Measurements from ENCODE around the gene PRR23C. TPM values are rescaled to one million over a fixed set of nuclear protein-coding genes. Genes with fewer than 3 reads are reported as not detected.

The PRR23C gene
- not detected for total RNA-seq

DNA sequence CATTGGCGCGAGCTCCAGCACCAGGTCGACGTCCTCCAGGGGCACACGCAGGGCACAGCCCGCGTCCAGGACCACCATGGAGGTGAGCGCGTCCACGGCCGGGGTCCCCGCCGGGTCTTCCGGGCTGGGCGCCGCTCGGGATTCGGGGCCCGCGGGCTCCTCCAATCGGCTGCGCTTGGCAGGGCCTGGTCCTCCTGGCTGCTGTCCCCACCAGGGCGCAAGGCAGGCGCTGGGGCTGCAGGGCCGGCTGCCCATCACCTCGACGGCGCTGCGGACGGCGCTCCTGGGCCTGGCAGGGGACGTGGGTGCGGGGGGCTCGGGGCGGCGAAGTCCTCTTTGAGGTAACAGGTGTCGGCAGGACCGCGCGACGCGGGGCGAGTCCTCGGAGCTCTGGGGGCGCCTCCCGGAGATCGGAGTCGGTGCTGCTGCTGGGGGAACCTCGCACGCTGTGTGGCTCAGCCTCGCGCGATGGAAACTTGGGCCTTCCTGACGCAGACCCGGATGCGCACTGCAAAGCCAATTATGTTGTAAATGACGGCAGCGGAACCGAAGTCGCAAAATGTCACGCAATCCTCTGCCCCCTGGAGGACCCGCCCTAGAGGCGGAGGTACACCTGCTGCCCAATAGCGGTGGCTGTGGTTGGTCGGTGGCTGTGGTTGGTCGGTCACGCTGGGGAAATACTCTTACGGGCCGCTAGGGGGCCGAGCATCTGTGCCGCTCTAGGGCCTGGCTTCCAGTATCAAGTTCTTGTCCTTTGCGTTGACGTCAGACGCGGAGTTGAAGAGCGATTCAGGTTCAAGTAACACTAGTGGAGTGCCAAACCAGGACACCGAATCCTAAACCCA, at the start of gene PRR23C:
Gene PRR23C, minus strand, starts transcription at position 527 of the 845 bp plus-strand sequence. Its CDS starts 272 bp downstream, at position 255.
- Mint-ChIP-seq H3K4me3 (no peak within 1 kb of the TSS), H3K27ac (no peak within 1 kb of the TSS)

DNA sequence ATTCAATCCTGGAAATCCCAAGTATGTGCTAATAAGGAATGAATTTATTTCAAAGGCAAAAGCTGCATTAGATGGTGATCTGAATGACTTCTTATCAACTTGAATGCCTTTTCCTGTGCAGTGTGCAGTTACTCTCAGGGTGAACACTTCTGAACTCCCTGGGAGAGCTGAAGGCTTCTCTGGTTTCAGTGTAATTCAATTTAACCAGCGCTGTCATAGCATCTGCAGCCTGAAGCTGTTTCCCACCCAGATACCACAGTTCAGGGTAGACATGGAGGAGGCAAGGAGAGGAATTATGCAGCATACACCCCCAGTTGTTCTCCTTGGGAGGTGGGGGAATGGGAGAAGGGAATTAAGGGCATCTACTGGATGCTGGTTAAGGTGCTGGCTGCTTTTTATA, 49.1 kb upstream of the PRR23C start:
- H3K36me3 Mint-ChIP-seq (ENCODE audit: insufficient read depth in 2 of 2), result no peaks in the 10 kb centered on the region
- peaks cover 12% of the 10 kb centered on the region for H3K27me3 Mint-ChIP-seq (ENCODE audit: low read depth)
- DNase-seq (no peak), ATAC-seq (replicated peaks in 1 of 2) (no peak)
- peaks cover 5% of the 10 kb centered on the region in 2 donors for H3K9me3 Mint-ChIP-seq
- H3K4me1 Mint-ChIP-seq (ENCODE audit: low read depth), result no peaks in the 10 kb centered on the region
- H3K4me3 Mint-ChIP-seq, result no peak overlapping the region
- H3K27ac Mint-ChIP-seq, result no peak overlapping the region

More for the DNA sequence above, at the start of gene PRR23C:
- H3K27me3 Mint-ChIP-seq (ENCODE audit: low read depth), result peaks cover 5% of the 10 kb centered on the region
- no peaks in the 10 kb centered on the region for H3K4me1 Mint-ChIP-seq (ENCODE audit: low read depth)
- peaks cover 2 to 7% of the 10 kb centered on the region in 2 donors for H3K9me3 Mint-ChIP-seq
- DNase-seq (no peak), ATAC-seq (replicated peaks in 1 of 2) (no peak)
- peaks cover 0 to 7% of the 10 kb centered on the region in 2 donors for H3K36me3 Mint-ChIP-seq (ENCODE audit: insufficient read depth in 2 of 2)

GRCh38 chr3:139088462-139089324, 44.0 kb upstream of the PRR23C start:
- Mint-ChIP-seq H3K27ac (no peak overlapping the region), H3K27me3 (ENCODE audit: low read depth) (peaks cover 20% of the 10 kb centered on the region), H3K4me3 (no peak overlapping the region), H3K36me3 (ENCODE audit: insufficient read depth in 2 of 2) (no peaks in the 10 kb centered on the region), H3K4me1 (ENCODE audit: low read depth) (no peaks in the 10 kb centered on the region), H3K9me3 (peaks cover 0 to 4% of the 10 kb centered on the region in 2 donors)
- no peak for DNase-seq
- no peak for ATAC-seq (replicated peaks in 1 of 2)

DNA sequence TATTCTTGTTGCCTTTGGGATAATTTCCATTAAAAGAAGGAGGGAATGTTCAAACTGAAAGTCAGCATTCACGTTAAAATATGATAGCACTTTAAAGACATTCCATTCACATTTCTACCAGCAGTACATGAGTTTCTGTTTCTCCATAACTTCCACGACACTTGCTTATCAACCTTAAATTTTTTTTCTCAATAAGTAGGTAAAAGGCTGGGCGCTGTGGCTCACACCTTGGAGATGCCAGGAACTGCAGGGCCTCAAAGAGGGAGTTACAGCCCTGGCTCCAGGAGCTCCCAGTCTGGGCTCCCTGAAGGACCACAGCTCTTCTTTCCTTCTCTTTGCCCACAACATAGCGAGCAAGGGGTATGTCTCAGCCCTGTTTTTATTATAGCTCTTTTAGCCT, 42.9 kb upstream of the PRR23C start:
- ATAC-seq (replicated peaks in 1 of 2) (no peak), DNase-seq (no peak)
- no peak overlapping the region for H3K4me3 Mint-ChIP-seq
- no peaks in the 10 kb centered on the region for H3K36me3 Mint-ChIP-seq (ENCODE audit: insufficient read depth in 2 of 2)
- peaks cover 0 to 2% of the 10 kb centered on the region in 2 donors for H3K9me3 Mint-ChIP-seq
- H3K27me3 Mint-ChIP-seq (ENCODE audit: low read depth), result peaks cover 23% of the 10 kb centered on the region
- H3K4me1 Mint-ChIP-seq (ENCODE audit: low read depth), result no peaks in the 10 kb centered on the region
- no peak overlapping the region for H3K27ac Mint-ChIP-seq

GRCh38 chr3:139084176-139084575, 39.5 kb upstream of the PRR23C start:
- no peak for DNase-seq
- H3K9me3 Mint-ChIP-seq, result no peaks in the 10 kb centered on the region
- no peaks in the 10 kb centered on the region for H3K4me1 Mint-ChIP-seq (ENCODE audit: low read depth)
- no peak overlapping the region for H3K27ac Mint-ChIP-seq
- ATAC-seq (replicated peaks in 1 of 2), result no peak
- H3K36me3 Mint-ChIP-seq (ENCODE audit: insufficient read depth in 2 of 2), result no peaks in the 10 kb centered on the region
- no peak overlapping the region for H3K4me3 Mint-ChIP-seq
- peaks cover 23% of the 10 kb centered on the region for H3K27me3 Mint-ChIP-seq (ENCODE audit: low read depth)

- Mint-ChIP-seq H3K36me3 (ENCODE audit: insufficient read depth in 2 of 2) (peaks cover 7 to 11% of the 10 kb centered on the region in 2 donors), H3K4me1 (ENCODE audit: low read depth) (no peaks in the 10 kb centered on the region), H3K4me3 (no peak overlapping the region), H3K27ac (peak overlapping the region; percentile 80), H3K27me3 (ENCODE audit: low read depth) (peaks cover 15% of the 10 kb centered on the region), H3K9me3 (peaks cover 10 to 14% of the 10 kb centered on the region in 2 donors)
- DNase-seq (no peak), ATAC-seq (replicated peaks in 1 of 2) (no peak)
These were observed 29.9 kb upstream of the PRR23C start for GRCh38 chr3:139074565-139075115.

DNA sequence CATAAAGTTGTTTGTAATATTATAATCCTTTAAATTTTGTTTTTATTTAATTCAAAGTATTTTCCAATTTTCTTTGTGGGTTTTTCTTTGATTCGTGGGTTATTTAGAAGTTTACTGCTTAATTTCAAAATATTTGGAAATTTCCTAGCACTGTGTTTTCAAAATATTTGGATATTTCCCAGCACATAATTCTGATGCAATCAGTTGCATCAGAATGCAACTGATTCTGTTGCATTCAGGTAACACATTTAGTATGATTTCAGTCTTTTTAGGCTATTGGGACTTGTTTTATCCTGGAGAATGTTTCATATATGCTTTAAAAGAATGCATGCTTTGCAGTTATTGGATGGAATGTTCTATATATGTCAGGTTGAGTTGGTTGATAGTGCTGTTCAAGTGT, 18.2 kb upstream of the PRR23C start:
- ATAC-seq (replicated peaks in 1 of 2), result no peak
- Mint-ChIP-seq H3K4me3 (no peak overlapping the region), H3K27ac (no peak overlapping the region), H3K27me3 (ENCODE audit: low read depth) (no peaks in the 10 kb centered on the region), H3K4me1 (ENCODE audit: low read depth) (no peaks in the 10 kb centered on the region), H3K36me3 (ENCODE audit: insufficient read depth in 2 of 2) (no peaks in the 10 kb centered on the region), H3K9me3 (no peaks in the 10 kb centered on the region)
- no peak for DNase-seq

DNA sequence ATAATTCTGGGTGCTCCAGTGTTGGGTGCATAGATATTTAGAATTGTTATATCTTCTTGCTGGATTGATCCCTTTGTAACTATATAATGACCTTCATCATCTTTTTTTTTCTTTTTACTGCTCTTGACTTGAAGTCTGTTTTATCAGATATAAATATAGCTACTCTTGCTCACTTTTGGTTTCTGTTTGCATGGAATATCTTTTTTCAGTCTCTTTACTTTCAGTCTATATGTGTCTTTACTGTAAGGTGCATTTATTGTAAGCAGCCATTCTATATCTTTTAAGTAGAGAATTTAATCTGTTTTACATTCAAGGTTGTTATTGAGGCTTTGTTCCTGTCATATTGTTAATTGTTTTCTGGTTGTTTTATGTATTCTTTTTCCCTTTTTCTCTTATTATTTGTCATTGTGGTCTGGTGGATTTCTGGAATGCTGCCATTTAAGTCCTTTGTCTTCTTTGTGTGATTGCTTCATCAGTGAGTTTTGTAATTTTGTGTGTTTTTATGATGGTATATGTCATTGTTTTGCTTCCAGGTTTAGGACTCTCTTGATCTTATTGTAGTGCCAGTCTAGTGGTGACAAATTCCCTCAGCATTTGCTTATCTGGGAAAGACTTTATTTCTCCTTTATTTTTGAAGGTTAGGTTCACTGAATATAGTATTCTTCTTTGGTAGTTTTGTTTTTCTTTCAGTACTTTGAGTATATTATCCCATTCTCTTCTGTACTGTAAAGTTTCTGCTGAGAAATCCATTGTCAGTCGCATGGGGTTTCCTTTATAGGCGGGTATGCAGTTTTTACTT, 8.3 kb upstream of the PRR23C start:
- ATAC-seq (replicated peaks in 1 of 2), result no peak
- DNase-seq, result no peak
- H3K4me3 Mint-ChIP-seq, result no peak overlapping the region
- peaks cover 15 to 17% of the 10 kb centered on the region in 2 donors for H3K9me3 Mint-ChIP-seq
- no peaks in the 10 kb centered on the region for H3K4me1 Mint-ChIP-seq (ENCODE audit: low read depth)
- H3K27ac Mint-ChIP-seq, result no peak overlapping the region
- no peaks in the 10 kb centered on the region for H3K27me3 Mint-ChIP-seq (ENCODE audit: low read depth)
- peaks cover 4 to 6% of the 10 kb centered on the region in 2 donors for H3K36me3 Mint-ChIP-seq (ENCODE audit: insufficient read depth in 2 of 2)

GRCh38 chr3:139043554-139044365, 932 bp downstream of the PRR23C start:
- DNase-seq, result no peak
- Mint-ChIP-seq H3K27ac (no peak overlapping the region), H3K4me3 (no peak overlapping the region), H3K36me3 (ENCODE audit: insufficient read depth in 2 of 2) (peaks cover 0 to 7% of the 10 kb centered on the region in 2 donors), H3K9me3 (peaks cover under 1 to 4% of the 10 kb centered on the region in 2 donors), H3K27me3 (ENCODE audit: low read depth) (peaks cover 13% of the 10 kb centered on the region), H3K4me1 (ENCODE audit: low read depth) (no peaks in the 10 kb centered on the region)
- no peak for ATAC-seq (replicated peaks in 1 of 2)

DNA sequence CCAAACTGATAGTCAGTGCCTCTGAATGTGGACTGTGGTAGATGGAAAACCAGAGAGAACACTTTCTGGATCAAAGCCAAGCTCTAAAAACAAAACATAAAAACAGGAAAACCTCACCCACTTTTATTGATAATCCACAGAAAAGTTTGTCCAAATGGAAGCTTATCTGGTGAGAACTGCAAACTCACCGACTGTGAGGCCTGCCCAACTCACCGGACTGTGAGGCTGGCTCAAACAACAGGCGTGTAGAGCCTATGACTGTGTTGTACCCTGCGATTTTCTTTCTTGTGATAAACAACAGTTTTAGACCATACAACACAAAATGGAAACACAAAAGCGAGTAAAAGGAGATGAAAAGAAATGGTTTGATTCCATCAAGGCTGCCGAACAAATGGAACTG, 7.2 kb downstream of the PRR23C start:
- H3K9me3 Mint-ChIP-seq, result peaks cover 0 to 2% of the 10 kb centered on the region in 2 donors
- no peak overlapping the region for H3K27ac Mint-ChIP-seq
- no peak overlapping the region for H3K4me3 Mint-ChIP-seq
- ATAC-seq (replicated peaks in 1 of 2), result no peak
- no peaks in the 10 kb centered on the region for H3K36me3 Mint-ChIP-seq (ENCODE audit: insufficient read depth in 2 of 2)
- peaks cover 23% of the 10 kb centered on the region for H3K27me3 Mint-ChIP-seq (ENCODE audit: low read depth)
- no peak for DNase-seq
- no peaks in the 10 kb centered on the region for H3K4me1 Mint-ChIP-seq (ENCODE audit: low read depth)

GRCh38 chr3:139032326-139033002, 12.2 kb downstream of the PRR23C start:
- DNase-seq, result no peak
- ATAC-seq (replicated peaks in 1 of 2), result no peak
- Mint-ChIP-seq H3K27me3 (ENCODE audit: low read depth) (peaks cover 2% of the 10 kb centered on the region), H3K4me1 (ENCODE audit: low read depth) (no peaks in the 10 kb centered on the region), H3K4me3 (no peak overlapping the region), H3K36me3 (ENCODE audit: insufficient read depth in 2 of 2) (peaks cover 4 to 6% of the 10 kb centered on the region in 2 donors), H3K9me3 (peaks cover 9 to 10% of the 10 kb centered on the region in 2 donors), H3K27ac (no peak overlapping the region)
